GM19468 (cell line): ENCODE results near the gene CHD1L.
"Not testable (repeated sequence)": the region's sequence is repeated elsewhere in the genome, so short reads cannot be mapped to it uniquely, and the experiment has no call there.

ENCODE experiments used
- ATAC-seq: cut with Tn5 transposase; IDR thresholded peaks from one replicate; pipeline ENCODE4 v1.9.1; 2021; ENCODE audit warnings: mild to moderate bottlenecking, moderate library complexity, moderate number of reproducible peaks; ENCODE audit not compliant: unreplicated experiment; ENCODE audit errors: extremely low read depth

The CHD1L gene

GRCh38 chr1:147260956-147261355 is 18.5 kb downstream of the CHD1L start:
- no peak for ATAC-seq

- no peak for ATAC-seq
Observed at GRCh38 chr1:147264158-147264768, 21.8 kb downstream of the CHD1L start.

GRCh38 chr1:147266381-147266780 is 23.9 kb downstream of the CHD1L start:
- no peak for ATAC-seq

- no peak for ATAC-seq
Observed at GRCh38 chr1:147267711-147268110, 25.2 kb downstream of the CHD1L start.

- ATAC-seq: no peak
Observed at GRCh38 chr1:147270721-147271120, 28.2 kb downstream of the CHD1L start.

- ATAC-seq: no peak
Observed at GRCh38 chr1:147272042-147272441, 29.6 kb downstream of the CHD1L start.

GRCh38 chr1:147273409-147274336 is 31.2 kb downstream of the CHD1L start:
- no peak for ATAC-seq

GRCh38 chr1:147281950-147282349 is 39.5 kb downstream of the CHD1L start:
- ATAC-seq: no peak

GRCh38 chr1:147283011-147283410 is 40.5 kb downstream of the CHD1L start:
- ATAC-seq: no peak

GRCh38 chr1:147287133-147287865 is 44.8 kb downstream of the CHD1L start:
- no peak for ATAC-seq

- no peak for ATAC-seq
Observed at GRCh38 chr1:147292012-147292411, 49.5 kb downstream of the CHD1L start.

GRCh38 chr1:147292631-147293251 is 50.3 kb downstream of the CHD1L start:
- no peak for ATAC-seq

- ATAC-seq: no peak
Observed at GRCh38 chr1:147297438-147297837, 55.0 kb downstream of the CHD1L start.

- not testable (repeated sequence) for ATAC-seq
Observed at GRCh38 chr1:147305803-147306202, 63.3 kb downstream of the CHD1L start.

- ATAC-seq: no peak
Observed at GRCh38 chr1:147316968-147317367, 74.5 kb downstream of the CHD1L start.

GRCh38 chr1:147326933-147327687 is 84.6 kb downstream of the CHD1L start:
- not testable (repeated sequence) for ATAC-seq

GRCh38 chr1:147334292-147334691 is 91.8 kb downstream of the CHD1L start:
- ATAC-seq: no peak

GRCh38 chr1:147336291-147336690 is 93.8 kb downstream of the CHD1L start:
- no peak for ATAC-seq

GRCh38 chr1:147337040-147337630 is 94.7 kb downstream of the CHD1L start:
- ATAC-seq: no peak
